GM18498 (cell line): ENCODE measurements around the gene UCP2.

Experiments
- ATAC-seq: cut with Tn5 transposase; IDR thresholded peaks from one replicate; pipeline ENCODE4 v1.9.1; 2021; ENCODE audit warnings: mild to moderate bottlenecking, moderate library complexity; ENCODE audit not compliant: unreplicated experiment

The UCP2 gene

GRCh38 chr11:73972620-73973449 is 9.8 kb downstream of the UCP2 start:
- ATAC-seq, result no peak

- ATAC-seq, result no peak
These were observed 10.5 kb downstream of the UCP2 start for GRCh38 chr11:73972187-73972586.

GRCh38 chr11:73971175-73971719 is 11.4 kb downstream of the UCP2 start:
- no peak for ATAC-seq

- no peak for ATAC-seq
These were observed 12.4 kb downstream of the UCP2 start for GRCh38 chr11:73969991-73970800.

- no peak for ATAC-seq
These were observed 13.6 kb downstream of the UCP2 start for GRCh38 chr11:73969091-73969490.

- ATAC-seq, result no peak
These were observed 14.2 kb downstream of the UCP2 start for GRCh38 chr11:73968356-73968966.

GRCh38 chr11:73965764-73966121 is 16.9 kb downstream of the UCP2 start:
- no peak for ATAC-seq

GRCh38 chr11:73965076-73965763 is 17.4 kb downstream of the UCP2 start:
- ATAC-seq, result no peak

GRCh38 chr11:73963861-73964260 is 18.8 kb downstream of the UCP2 start:
- ATAC-seq, result no peak

GRCh38 chr11:73962101-73962705 is 20.4 kb downstream of the UCP2 start:
- no peak for ATAC-seq

GRCh38 chr11:73961321-73961720 is 21.3 kb downstream of the UCP2 start:
- no peak for ATAC-seq

- no peak for ATAC-seq
These were observed 24.0 kb downstream of the UCP2 start for GRCh38 chr11:73958521-73959141.

GRCh38 chr11:73957654-73958361 is 24.8 kb downstream of the UCP2 start:
- no peak for ATAC-seq

GRCh38 chr11:73956876-73957653 is 25.6 kb downstream of the UCP2 start:
- no peak for ATAC-seq

- ATAC-seq, result no peak
These were observed 30.8 kb downstream of the UCP2 start for GRCh38 chr11:73951797-73952196.

GRCh38 chr11:73950869-73951710 is 31.6 kb downstream of the UCP2 start, which contains the start of gene DNAJB13:
Gene DNAJB13, plus strand, starts transcription at chr11:73951026. Its CDS starts 44 bp downstream, at chr11:73951070.
- ATAC-seq, result peak; percentile 74

- no peak for ATAC-seq
These were observed 32.7 kb downstream of the UCP2 start for GRCh38 chr11:73949912-73950311.

- ATAC-seq, result no peak
These were observed 33.4 kb downstream of the UCP2 start for GRCh38 chr11:73949246-73949645.
